HuH-7 (cell line): ENCODE results near the gene DMGDH.
"Not testable (repeated sequence)": the region's sequence is repeated elsewhere in the genome, so short reads cannot be mapped to it uniquely, and the experiment has no call there.

Experiments used
- DNase-seq: peaks from one replicate; pipeline ENCODE4 v3.0.0; 2011; ENCODE audit warnings: low spot score

The DMGDH gene

GRCh38 chr5:79011219-79011836 lies 58.1 kb downstream of the DMGDH start:
- DNase-seq = no peak

- no peak for DNase-seq
Measured at GRCh38 chr5:79008362-79008761, 61.1 kb downstream of the DMGDH start.

- no peak for DNase-seq
Measured at GRCh38 chr5:79007872-79008271, 61.6 kb downstream of the DMGDH start.

GRCh38 chr5:79005936-79006631 lies 63.4 kb downstream of the DMGDH start:
- no peak for DNase-seq

- DNase-seq = no peak
Measured at GRCh38 chr5:79005151-79005550, 64.3 kb downstream of the DMGDH start.

- no peak for DNase-seq
Measured at GRCh38 chr5:79002374-79002773, 67.1 kb downstream of the DMGDH start.

GRCh38 chr5:79001471-79001870 lies 68.0 kb downstream of the DMGDH start:
- DNase-seq = no peak

GRCh38 chr5:78997090-78997489 lies 72.4 kb downstream of the DMGDH start:
- no peak for DNase-seq

- DNase-seq = no peak
Measured at GRCh38 chr5:78995521-78996007, 73.9 kb downstream of the DMGDH start.

- DNase-seq = no peak
Measured at GRCh38 chr5:78993165-78993564, 76.3 kb downstream of the DMGDH start.

GRCh38 chr5:78992146-78992545 lies 77.3 kb downstream of the DMGDH start:
- no peak for DNase-seq

- no peak for DNase-seq
Measured at GRCh38 chr5:78989080-78989479, 80.4 kb downstream of the DMGDH start.

GRCh38 chr5:78985725-78986223 lies 83.7 kb downstream of the DMGDH start:
- DNase-seq = peak; percentile 75

GRCh38 chr5:78985116-78985724 lies 84.3 kb downstream of the DMGDH start, which contains the start of gene ARSB:
TSS of gene ARSB (minus strand) at chr5:78985310. CDS start at chr5:78985248, 62 bp downstream.
- no peak for DNase-seq

GRCh38 chr5:78984439-78985115 lies 84.9 kb downstream of the DMGDH start:
- peak; percentile 82 for DNase-seq

GRCh38 chr5:78983601-78984438 lies 85.7 kb downstream of the DMGDH start:
- no peak for DNase-seq

- not testable (repeated sequence) for DNase-seq
Measured at GRCh38 chr5:78983194-78983593, 86.3 kb downstream of the DMGDH start.

GRCh38 chr5:78979909-78980308 lies 89.6 kb downstream of the DMGDH start:
- DNase-seq = no peak

- DNase-seq = peak; percentile 34
Measured at GRCh38 chr5:78979117-78979742, 90.2 kb downstream of the DMGDH start.

- DNase-seq = no peak
Measured at GRCh38 chr5:78975035-78975434, 94.4 kb downstream of the DMGDH start.

GRCh38 chr5:78974601-78975000 lies 94.9 kb downstream of the DMGDH start:
- DNase-seq = no peak
